Measurements from ENCODE around the gene FIBIN.

- no peak for TF ChIP-seq CTCF (IDR thresholded peaks at IDR 0.05)
- no peak for TF ChIP-seq ZNF138 (CRISPR knock-in tag; conservative IDR thresholded peaks at IDR 0.05)
- TF ChIP-seq ATF6 (CRISPR knock-in tag; IDR thresholded peaks at IDR 0.05): no peak
- TF ChIP-seq ZNF317 (CRISPR knock-in tag; IDR thresholded peaks at IDR 0.05; ENCODE audit: borderline replicate concordance, low read depth): no peak
- no peak for TF ChIP-seq NFYB (CRISPR knock-in tag; conservative IDR thresholded peaks at IDR 0.05; ENCODE audit: low read depth)
- TF ChIP-seq GABPB1 (CRISPR knock-in tag; IDR thresholded peaks at IDR 0.05): no peak
- no peak for TF ChIP-seq MAX (CRISPR knock-in tag; IDR thresholded peaks at IDR 0.05)
- TF ChIP-seq PRRX2 (CRISPR knock-in tag; IDR thresholded peaks at IDR 0.05): no peak
Observed at GRCh38 chr11:27004103-27004502, 10.2 kb downstream of the FIBIN start.
